Ishikawa (cell line): Measurements from ENCODE around the gene C17orf75.

ENCODE experiments used
- CEBPB ChIP-seq: IDR thresholded peaks from 2 replicates; pipeline ENCODE4 v1.6.1; 2012
- CREB1 ChIP-seq: IDR thresholded peaks from 2 replicates; pipeline ENCODE4 v1.6.1; 2012; ENCODE audit warnings: low read depth
- EGR1 ChIP-seq: IDR thresholded peaks from 2 replicates; pipeline ENCODE4 v1.6.1; 2012
- EP300 ChIP-seq: IDR thresholded peaks from 2 replicates; pipeline ENCODE4 v1.6.1; 2012; ENCODE audit warnings: borderline replicate concordance
- FOXM1 ChIP-seq: IDR thresholded peaks from 2 replicates; pipeline ENCODE4 v1.6.1; 2012; ENCODE audit warnings: low read depth, borderline replicate concordance
- NFIC ChIP-seq: IDR thresholded peaks from 2 replicates; pipeline ENCODE4 v1.6.1; 2012
- RAD21 ChIP-seq: IDR thresholded peaks from 2 replicates; pipeline ENCODE4 v1.6.1; 2012; ENCODE audit warnings: low read depth
- TAF1 ChIP-seq: IDR thresholded peaks from 2 replicates; pipeline ENCODE4 v1.6.1; 2012; ENCODE audit warnings: low read depth, mild to moderate bottlenecking
- TCF12 ChIP-seq: IDR thresholded peaks from 2 replicates; pipeline ENCODE4 v1.6.1; 2012; ENCODE audit warnings: low read depth
- TEAD4 ChIP-seq: IDR thresholded peaks from 2 replicates; pipeline ENCODE4 v1.6.1; 2012
- YY1 ChIP-seq: IDR thresholded peaks from 2 replicates; pipeline ENCODE4 v1.6.1; 2012; ENCODE audit warnings: low read depth
- ZBTB7A ChIP-seq: IDR thresholded peaks from 2 replicates; pipeline ENCODE4 v1.6.1; 2012; ENCODE audit warnings: low read depth
- TF ChIP-seq, protein P1 (sequence below): IDR thresholded peaks from 2 replicates; pipeline ENCODE4 v1.6.1; 2012; ENCODE audit warnings: low read depth, mild to moderate bottlenecking
- TF ChIP-seq, protein P2 (sequence below): IDR thresholded peaks from 2 replicates; pipeline ENCODE4 v1.6.1; 2012
- TF ChIP-seq, protein P3 (sequence below): IDR thresholded peaks from 2 replicates; pipeline ENCODE4 v1.6.1; 2012

The C17orf75 gene

DNA sequence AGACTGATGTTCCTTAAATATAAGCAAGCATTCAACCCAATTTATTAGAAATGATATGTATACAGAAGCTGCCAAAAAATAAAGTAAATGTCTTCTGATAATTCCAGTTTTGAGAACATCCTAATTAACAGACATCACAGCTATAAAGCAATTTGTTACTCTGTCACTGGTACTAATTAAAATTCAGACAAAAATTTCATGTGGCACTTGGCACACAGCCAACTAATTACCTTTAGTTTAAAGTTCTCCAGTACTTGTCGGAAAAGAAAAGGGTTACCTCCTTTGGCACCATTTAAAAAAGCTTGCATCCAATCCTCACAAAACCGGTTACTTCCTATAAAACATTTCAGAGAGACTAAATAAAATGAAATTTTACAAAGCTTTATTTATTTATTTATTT, 8.8 kb downstream of the C17orf75 start:
- TF ChIP-seq, protein P1, sequence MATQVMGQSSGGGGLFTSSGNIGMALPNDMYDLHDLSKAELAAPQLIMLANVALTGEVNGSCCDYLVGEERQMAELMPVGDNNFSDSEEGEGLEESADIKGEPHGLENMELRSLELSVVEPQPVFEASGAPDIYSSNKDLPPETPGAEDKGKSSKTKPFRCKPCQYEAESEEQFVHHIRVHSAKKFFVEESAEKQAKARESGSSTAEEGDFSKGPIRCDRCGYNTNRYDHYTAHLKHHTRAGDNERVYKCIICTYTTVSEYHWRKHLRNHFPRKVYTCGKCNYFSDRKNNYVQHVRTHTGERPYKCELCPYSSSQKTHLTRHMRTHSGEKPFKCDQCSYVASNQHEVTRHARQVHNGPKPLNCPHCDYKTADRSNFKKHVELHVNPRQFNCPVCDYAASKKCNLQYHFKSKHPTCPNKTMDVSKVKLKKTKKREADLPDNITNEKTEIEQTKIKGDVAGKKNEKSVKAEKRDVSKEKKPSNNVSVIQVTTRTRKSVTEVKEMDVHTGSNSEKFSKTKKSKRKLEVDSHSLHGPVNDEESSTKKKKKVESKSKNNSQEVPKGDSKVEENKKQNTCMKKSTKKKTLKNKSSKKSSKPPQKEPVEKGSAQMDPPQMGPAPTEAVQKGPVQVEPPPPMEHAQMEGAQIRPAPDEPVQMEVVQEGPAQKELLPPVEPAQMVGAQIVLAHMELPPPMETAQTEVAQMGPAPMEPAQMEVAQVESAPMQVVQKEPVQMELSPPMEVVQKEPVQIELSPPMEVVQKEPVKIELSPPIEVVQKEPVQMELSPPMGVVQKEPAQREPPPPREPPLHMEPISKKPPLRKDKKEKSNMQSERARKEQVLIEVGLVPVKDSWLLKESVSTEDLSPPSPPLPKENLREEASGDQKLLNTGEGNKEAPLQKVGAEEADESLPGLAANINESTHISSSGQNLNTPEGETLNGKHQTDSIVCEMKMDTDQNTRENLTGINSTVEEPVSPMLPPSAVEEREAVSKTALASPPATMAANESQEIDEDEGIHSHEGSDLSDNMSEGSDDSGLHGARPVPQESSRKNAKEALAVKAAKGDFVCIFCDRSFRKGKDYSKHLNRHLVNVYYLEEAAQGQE: no peak
- TF ChIP-seq NFIC: peak; percentile 63

DNA sequence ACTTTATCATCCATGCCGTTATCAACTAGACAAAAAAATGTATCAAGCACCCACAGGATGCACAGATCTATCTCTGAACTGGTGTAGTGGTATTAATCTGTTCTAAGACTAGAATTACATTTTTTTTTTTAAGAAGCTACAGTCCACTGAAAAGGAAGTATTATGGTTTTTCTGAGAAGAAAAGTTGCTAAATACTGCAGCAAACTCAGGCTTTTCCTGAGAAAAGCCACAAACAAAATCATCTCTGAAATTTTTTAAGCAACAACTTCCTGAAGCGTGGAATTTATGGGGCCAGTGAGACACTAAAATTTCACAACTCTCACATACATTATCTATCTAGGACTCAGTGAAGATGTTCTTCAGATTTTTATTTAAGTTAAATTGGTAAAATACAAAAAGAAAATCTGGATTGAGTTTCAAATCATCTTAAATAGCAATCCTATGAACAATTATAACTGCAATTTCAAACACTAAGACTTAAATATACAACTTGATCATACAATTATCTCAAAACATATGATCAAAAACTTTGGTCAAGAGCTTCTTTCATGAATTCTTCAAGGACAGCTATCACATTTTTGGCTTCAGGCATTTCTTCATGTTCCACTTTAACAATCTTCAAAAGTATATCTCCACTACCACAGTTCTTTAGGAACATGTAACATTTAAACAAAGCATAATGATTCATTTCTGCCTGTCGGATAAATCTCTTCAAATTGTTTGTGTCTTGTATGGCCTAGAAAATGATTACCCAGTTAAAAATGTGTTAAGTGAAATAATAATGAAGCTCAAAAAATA, 10.5 kb downstream of the C17orf75 start:
- TF ChIP-seq TAF1 (no peak), EP300 (no peak), TEAD4 (no peak), TCF12 (no peak), CREB1 (no peak), ZBTB7A (no peak), FOXM1 (no peak), CEBPB (no peak), EGR1 (no peak), RAD21 (no peak), NFIC (no peak), YY1 (no peak)
- TF ChIP-seq, protein P2, sequence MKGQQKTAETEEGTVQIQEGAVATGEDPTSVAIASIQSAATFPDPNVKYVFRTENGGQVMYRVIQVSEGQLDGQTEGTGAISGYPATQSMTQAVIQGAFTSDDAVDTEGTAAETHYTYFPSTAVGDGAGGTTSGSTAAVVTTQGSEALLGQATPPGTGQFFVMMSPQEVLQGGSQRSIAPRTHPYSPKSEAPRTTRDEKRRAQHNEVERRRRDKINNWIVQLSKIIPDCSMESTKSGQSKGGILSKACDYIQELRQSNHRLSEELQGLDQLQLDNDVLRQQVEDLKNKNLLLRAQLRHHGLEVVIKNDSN: no peak
- TF ChIP-seq, protein P1: no peak
- TF ChIP-seq, protein P3, sequence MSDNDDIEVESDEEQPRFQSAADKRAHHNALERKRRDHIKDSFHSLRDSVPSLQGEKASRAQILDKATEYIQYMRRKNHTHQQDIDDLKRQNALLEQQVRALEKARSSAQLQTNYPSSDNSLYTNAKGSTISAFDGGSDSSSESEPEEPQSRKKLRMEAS: no peak

DNA sequence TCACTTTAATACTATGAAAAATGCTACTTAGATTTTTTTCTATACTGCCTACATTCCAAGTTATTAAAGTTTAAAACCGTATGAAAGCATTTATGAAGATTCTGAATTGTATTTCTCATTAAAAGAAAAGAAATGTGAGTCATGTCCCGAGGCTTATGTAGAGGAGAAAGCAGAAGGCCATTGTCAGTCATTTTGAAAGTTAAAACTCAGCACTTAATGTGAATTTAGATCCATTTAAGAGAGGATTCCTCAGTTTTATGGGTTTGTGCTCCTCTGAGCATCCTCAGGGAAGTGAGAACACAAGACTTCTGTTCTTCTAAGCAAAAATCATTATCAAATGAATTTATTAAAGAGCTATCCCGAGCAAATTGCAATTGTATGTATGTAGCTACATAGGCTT, 11.8 kb downstream of the C17orf75 start:
- no peak for TF ChIP-seq EP300
- no peak for TF ChIP-seq EGR1
- TF ChIP-seq TAF1: no peak
- no peak for TF ChIP-seq NFIC

DNA sequence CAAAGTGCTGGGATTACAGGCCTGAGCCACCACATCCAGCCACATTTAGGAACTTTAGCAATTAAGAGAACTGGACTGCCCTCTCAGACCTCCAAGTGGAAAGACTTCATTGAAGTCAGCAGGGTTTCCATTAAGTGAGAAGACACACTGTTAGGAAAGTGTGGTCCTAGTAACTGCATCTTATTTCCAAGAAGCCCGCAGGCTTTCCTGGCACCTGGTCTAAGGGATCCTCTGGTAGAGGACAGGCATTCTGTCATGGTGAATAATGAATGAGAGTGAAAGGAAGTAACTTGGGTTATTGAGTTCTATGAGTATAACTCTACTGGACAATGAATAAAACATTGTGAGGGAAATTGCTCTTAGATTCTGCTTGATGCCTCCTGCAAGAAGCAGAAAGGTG, 14.1 kb downstream of the C17orf75 start:
- TF ChIP-seq CREB1: no peak
- TF ChIP-seq, protein P3: no peak

DNA sequence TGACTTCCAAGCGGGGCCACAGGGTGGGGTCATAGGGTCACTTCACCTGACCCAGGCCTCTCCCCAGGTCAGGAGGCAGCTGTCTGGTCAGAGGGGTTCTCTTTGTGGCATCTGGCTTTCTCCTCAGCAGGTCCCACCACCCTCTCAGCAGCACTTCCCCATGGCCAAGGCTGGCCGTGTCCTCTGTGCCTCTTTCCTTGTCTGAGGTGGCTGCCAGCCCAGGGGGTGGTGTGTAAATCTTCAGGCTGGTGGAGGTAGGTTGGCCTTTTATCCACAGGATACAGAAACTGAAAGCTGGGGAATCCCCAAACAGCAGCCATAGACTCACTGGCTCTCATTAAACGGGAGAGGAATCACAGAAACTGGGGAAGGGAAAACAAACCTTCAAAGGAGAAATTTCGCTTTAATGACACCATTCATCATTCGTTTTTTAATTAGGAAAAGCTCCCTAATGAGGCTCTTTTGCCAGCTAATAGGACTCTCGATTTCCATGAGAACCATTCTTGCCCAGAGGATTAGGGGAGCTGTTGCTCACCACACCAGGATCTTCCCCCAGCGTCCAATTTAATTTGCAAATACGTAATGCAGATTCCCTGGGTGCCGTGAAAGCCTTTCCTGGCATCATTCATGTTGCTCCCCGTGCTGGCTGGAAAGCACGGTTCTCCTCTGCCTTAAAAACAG, 18.0 kb downstream of the C17orf75 start:
- TF ChIP-seq FOXM1 (no peak), TAF1 (no peak), YY1 (no peak), ZBTB7A (no peak), RAD21 (no peak), EP300 (no peak), CREB1 (no peak), TCF12 (no peak), EGR1 (no peak)
- TF ChIP-seq, protein P3: no peak
- TF ChIP-seq, protein P2: no peak
- TF ChIP-seq, protein P1: no peak
